ENCODE data around the gene ASPG.

The ASPG gene

DNA sequence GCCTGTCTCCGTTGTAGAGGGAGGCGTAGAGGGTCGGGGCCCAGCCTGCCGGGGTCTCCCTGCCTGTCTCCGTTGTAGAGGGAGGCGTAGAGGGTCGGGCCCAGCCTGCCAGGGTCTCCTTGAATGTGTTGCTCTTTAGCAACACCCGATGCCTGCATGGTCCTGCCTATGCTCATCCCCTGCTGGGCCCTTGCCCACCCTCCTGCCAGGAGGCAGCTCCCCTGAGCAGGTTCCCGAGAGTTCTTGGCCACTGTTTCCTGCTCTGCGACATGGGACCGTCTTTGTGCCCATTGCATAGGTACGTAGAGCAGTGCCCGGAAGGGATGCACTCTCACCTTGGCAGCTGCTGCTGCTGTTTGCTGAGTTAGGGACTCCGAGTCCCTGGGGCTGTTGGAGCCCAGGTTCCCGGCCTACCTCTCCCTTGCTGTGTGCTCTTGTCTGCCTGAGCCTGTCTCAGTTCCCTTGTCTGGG, 56.2 kb downstream of the ASPG start:
- Histone ChIP-seq H3K27me3 (ENCODE audit: insufficient read depth, poor library complexity, severe bottlenecking) (peaks cover 26% of the 10 kb centered on the region), H3K27ac (replicated peaks) (no peak overlapping the region), H3K4me3 (replicated peaks; ENCODE audit: insufficient read depth, low read length) (no peak overlapping the region)
- no peak for DNase-seq (ENCODE audit: low read depth in 1 of 2, low spot score in 1 of 2)
- TF ChIP-seq, protein P1, sequence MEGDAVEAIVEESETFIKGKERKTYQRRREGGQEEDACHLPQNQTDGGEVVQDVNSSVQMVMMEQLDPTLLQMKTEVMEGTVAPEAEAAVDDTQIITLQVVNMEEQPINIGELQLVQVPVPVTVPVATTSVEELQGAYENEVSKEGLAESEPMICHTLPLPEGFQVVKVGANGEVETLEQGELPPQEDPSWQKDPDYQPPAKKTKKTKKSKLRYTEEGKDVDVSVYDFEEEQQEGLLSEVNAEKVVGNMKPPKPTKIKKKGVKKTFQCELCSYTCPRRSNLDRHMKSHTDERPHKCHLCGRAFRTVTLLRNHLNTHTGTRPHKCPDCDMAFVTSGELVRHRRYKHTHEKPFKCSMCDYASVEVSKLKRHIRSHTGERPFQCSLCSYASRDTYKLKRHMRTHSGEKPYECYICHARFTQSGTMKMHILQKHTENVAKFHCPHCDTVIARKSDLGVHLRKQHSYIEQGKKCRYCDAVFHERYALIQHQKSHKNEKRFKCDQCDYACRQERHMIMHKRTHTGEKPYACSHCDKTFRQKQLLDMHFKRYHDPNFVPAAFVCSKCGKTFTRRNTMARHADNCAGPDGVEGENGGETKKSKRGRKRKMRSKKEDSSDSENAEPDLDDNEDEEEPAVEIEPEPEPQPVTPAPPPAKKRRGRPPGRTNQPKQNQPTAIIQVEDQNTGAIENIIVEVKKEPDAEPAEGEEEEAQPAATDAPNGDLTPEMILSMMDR (IDR thresholded peaks at IDR 0.05; ENCODE audit: insufficient read depth, low read length) = no peak
- TF ChIP-seq POLR2AphosphoS5 (IDR thresholded peaks at IDR 0.05; ENCODE audit: low read depth) (no peak), SPI1 (IDR thresholded peaks at IDR 0.05; ENCODE audit: borderline replicate concordance, low read depth) (no peak), REST (IDR thresholded peaks at IDR 0.05; ENCODE audit: insufficient replicate concordance, low read depth) (no peak), GABPA (IDR thresholded peaks at IDR 0.05; ENCODE audit: low read depth) (no peak)

DNA sequence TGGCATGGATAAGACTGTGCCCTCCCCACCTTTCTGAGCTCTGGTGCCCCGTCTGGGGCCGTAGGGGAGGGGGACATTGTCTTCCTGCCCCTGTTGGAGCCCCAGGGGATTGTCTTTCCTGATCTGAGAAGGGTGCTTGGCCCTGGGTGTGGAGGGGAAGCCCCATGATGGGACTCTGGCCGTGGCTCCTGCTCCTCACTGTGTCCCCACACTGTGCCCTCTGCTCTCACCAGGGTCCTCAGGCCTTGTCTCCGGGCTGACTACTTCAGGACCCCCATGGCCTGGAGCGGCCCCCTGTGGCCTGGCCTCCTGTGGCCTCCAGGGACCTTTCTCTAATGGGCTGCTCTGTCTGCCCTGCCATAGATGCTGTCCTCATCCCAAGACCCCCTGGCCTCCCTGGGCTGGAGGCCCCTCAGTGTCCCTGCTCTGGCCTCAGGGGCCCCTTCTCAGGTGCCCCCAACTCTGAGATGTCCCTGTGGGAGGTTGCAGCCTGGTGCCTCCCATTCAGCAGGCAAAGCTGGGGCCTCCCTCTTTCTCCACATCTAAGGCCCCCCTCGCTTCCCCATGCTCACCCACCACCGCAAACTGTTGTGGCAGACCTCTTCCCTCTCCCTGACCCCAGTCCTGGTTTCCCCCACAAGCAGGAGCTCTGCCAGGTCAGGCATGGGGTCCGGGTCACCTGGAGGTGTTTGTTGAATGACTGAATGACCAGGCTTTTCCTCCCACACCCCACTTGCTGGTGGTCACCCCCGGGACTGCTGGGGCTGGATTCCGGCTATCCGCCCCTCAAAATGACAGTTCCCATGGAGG, 56.8 kb downstream of the ASPG start:
- TF ChIP-seq POLR2AphosphoS5 (IDR thresholded peaks at IDR 0.05; ENCODE audit: low read depth) = no peak
- TF ChIP-seq GABPA (IDR thresholded peaks at IDR 0.05; ENCODE audit: low read depth) = no peak
- peaks cover 20% of the 10 kb centered on the region for H3K27me3 ChIP-seq (ENCODE audit: insufficient read depth, poor library complexity, severe bottlenecking)
- no peak for DNase-seq (ENCODE audit: low read depth in 1 of 2, low spot score in 1 of 2)
- no peak overlapping the region for H3K4me3 ChIP-seq (replicated peaks; ENCODE audit: insufficient read depth, low read length)
- H3K27ac ChIP-seq (replicated peaks) = no peak overlapping the region

DNA sequence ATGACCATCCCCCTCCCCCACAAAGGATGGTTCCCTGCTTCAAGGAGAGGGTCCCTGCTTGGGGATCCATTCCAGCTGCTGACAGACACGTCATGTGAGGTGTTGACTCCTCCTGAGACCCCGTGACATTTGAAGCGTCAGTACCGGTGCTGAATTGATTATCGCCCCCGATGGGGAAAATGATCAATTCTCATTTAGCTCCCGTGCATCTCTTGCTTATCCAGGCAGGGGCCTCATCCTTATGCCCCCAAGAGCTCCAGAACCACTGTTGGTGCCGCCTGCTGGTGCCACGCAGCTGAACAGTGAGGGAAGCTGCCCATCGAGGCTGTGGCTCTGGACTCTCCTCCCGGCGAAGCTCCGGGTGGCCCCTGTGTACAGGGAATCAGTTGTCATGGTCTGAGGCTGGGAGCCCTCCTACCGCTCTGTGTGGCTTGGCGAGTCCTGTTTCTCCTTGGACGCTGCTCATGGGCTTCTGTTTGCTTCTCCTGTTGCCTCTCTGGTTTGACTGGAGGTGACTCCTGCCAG, 57.5 kb downstream of the ASPG start:
- TF ChIP-seq POLR2AphosphoS5 (IDR thresholded peaks at IDR 0.05; ENCODE audit: low read depth) (no peak), GABPA (IDR thresholded peaks at IDR 0.05; ENCODE audit: low read depth) (no peak)
- H3K27me3 ChIP-seq (ENCODE audit: insufficient read depth, poor library complexity, severe bottlenecking) = peaks cover 16% of the 10 kb centered on the region
- no peak overlapping the region for H3K27ac ChIP-seq (replicated peaks)
- no peak overlapping the region for H3K4me3 ChIP-seq (replicated peaks; ENCODE audit: insufficient read depth, low read length)
- no peak for DNase-seq (ENCODE audit: low read depth in 1 of 2, low spot score in 1 of 2)

DNA sequence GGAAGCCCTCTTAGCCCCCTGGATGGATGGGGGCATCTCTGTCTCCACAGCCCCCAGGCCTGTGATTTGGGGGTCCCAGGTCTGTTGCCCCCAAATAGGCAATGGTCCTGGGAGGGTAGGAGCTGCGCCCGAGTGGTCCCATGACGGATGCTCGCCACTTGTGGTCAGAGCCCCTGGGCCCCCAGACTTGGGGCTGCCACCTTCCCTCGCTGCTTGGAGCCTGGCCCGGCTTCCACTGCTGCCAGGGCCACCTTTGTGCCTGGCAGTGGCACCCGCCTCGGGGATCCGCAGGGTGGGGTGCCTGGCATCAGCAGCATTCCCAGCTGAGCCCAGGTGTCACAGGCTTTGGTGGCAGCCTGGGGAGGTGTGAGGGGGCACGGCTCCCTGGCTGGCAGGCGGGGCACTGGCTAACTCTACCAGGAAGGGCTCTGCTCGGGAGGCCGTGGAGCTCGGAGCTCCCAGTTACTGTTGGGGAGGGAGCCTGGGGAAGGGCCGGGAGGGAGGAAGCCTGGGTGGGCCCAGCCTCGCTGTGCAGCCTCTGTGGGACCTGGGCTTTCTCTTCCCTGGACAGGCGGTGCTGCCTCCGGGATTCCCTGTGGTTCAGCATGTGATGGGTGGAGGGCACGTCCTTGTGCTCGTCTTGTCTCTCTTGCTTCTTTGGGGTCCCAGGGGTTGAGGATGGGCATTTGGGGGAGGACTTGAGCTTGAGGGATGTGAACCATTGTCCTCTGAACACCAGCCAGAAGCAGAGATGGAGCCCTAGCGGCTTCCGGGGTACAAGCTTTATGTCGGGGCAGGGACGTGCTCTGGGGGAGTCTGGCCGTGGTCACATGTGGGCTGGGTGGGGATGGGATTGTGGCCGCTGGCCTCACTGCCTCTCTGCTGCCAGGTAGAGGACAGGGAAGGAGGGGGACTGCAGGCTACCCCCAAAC, 58.3 kb downstream of the ASPG start:
- Histone ChIP-seq H3K4me3 (replicated peaks; ENCODE audit: insufficient read depth, low read length) (no peak overlapping the region), H3K27me3 (ENCODE audit: insufficient read depth, poor library complexity, severe bottlenecking) (peaks cover 13% of the 10 kb centered on the region), H3K27ac (replicated peaks) (no peak overlapping the region)
- DNase-seq (ENCODE audit: low read depth in 1 of 2, low spot score in 1 of 2) = no peak
- TF ChIP-seq POLR2AphosphoS5 (IDR thresholded peaks at IDR 0.05; ENCODE audit: low read depth) (no peak), REST (IDR thresholded peaks at IDR 0.05; ENCODE audit: insufficient replicate concordance, low read depth) (no peak), GABPA (IDR thresholded peaks at IDR 0.05; ENCODE audit: low read depth) (no peak), SPI1 (IDR thresholded peaks at IDR 0.05; ENCODE audit: borderline replicate concordance, low read depth) (no peak)
- TF ChIP-seq, protein P1 (IDR thresholded peaks at IDR 0.05; ENCODE audit: insufficient read depth, low read length) = no peak
